Mucosa of rectum (tissue), 2 donors: Measurements from ENCODE around the gene MSANTD1.

Experiments
- H3K27ac ChIP-seq, 2 donors: one replicate each; pipeline ENCODE4 v1.7.0; 2013; ENCODE audit warnings: inconsistent platforms in 2 of 2, low read depth in 2 of 2, low read length in 2 of 2
- H3K27me3 ChIP-seq, 2 donors: one replicate each; pipeline ENCODE4 v1.7.0; 2013; ENCODE audit warnings: low read length in 2 of 2; ENCODE audit not compliant: control insufficient read depth in 2 of 2, insufficient read depth in 2 of 2
- H3K36me3 ChIP-seq, 2 donors: one replicate each; pipeline ENCODE4 v1.7.0; 2013; ENCODE audit warnings: low read length in 2 of 2; ENCODE audit not compliant: control insufficient read depth in 2 of 2, insufficient read depth in 2 of 2
- H3K4me1 ChIP-seq, 2 donors: one replicate each; pipeline ENCODE4 v1.7.0; 2013; ENCODE audit warnings: low read length in 2 of 2, mild to moderate bottlenecking in 1 of 2; ENCODE audit not compliant: control insufficient read depth in 2 of 2, insufficient read depth in 2 of 2
- H3K4me3 ChIP-seq, 2 donors: one replicate each; pipeline ENCODE4 v1.7.0; 2013; ENCODE audit warnings: low read length in 2 of 2
- H3K9ac ChIP-seq, 2 donors: one replicate each; pipeline ENCODE4 v1.7.0; 2013; ENCODE audit warnings: low read length in 2 of 2, low read depth in 1 of 2, mild to moderate bottlenecking in 1 of 2
- H3K9me3 ChIP-seq, 2 donors: one replicate each; pipeline ENCODE4 v1.7.0; 2013; ENCODE audit warnings: low read length in 2 of 2; ENCODE audit not compliant: control insufficient read depth in 2 of 2
- donor health status: healthy.
- donor health status: Normal muscosa, but diverticular disease.

Gene MSANTD1

GRCh38 chr4:3232871-3233271 is 16.1 kb upstream of the MSANTD1 start:
- H3K9ac ChIP-seq = no peak overlapping the region
- H3K27ac ChIP-seq = no peak overlapping the region
- no peaks in the 10 kb centered on the region for H3K4me1 ChIP-seq
- H3K27me3 ChIP-seq = no peaks in the 10 kb centered on the region
- H3K4me3 ChIP-seq = no peak overlapping the region
- H3K9me3 ChIP-seq = no peaks in the 10 kb centered on the region
- peaks cover 75 to 86% of the 10 kb centered on the region in 2 donors for H3K36me3 ChIP-seq

- peaks cover 72 to 86% of the 10 kb centered on the region in 2 donors for H3K36me3 ChIP-seq
- no peak overlapping the region for H3K4me3 ChIP-seq
- H3K27ac ChIP-seq = no peak overlapping the region
- no peaks in the 10 kb centered on the region for H3K27me3 ChIP-seq
- no peaks in the 10 kb centered on the region for H3K9me3 ChIP-seq
- H3K9ac ChIP-seq = no peak overlapping the region
- H3K4me1 ChIP-seq = no peaks in the 10 kb centered on the region
Observed at GRCh38 chr4:3233391-3234071, 15.4 kb upstream of the MSANTD1 start.

- no peaks in the 10 kb centered on the region for H3K27me3 ChIP-seq
- no peak overlapping the region for H3K4me3 ChIP-seq
- H3K36me3 ChIP-seq = peaks cover 66 to 81% of the 10 kb centered on the region in 2 donors
- no peaks in the 10 kb centered on the region for H3K9me3 ChIP-seq
- H3K4me1 ChIP-seq = no peaks in the 10 kb centered on the region
- H3K9ac ChIP-seq = no peak overlapping the region
- no peak overlapping the region for H3K27ac ChIP-seq
Observed at GRCh38 chr4:3234171-3235029, 14.6 kb upstream of the MSANTD1 start.

- Histone ChIP-seq H3K4me3 (no peak overlapping the region), H3K9me3 (no peaks in the 10 kb centered on the region), H3K4me1 (no peaks in the 10 kb centered on the region), H3K9ac (no peak overlapping the region), H3K36me3 (peaks cover 66 to 80% of the 10 kb centered on the region in 2 donors), H3K27ac (no peak overlapping the region), H3K27me3 (no peaks in the 10 kb centered on the region)
Observed at GRCh38 chr4:3235030-3235345, 14.0 kb upstream of the MSANTD1 start.

- H3K36me3 ChIP-seq = peaks cover 64 to 79% of the 10 kb centered on the region in 2 donors
- H3K4me1 ChIP-seq = no peaks in the 10 kb centered on the region
- H3K9ac ChIP-seq = no peak overlapping the region
- no peaks in the 10 kb centered on the region for H3K9me3 ChIP-seq
- H3K27ac ChIP-seq = no peak overlapping the region
- no peak overlapping the region for H3K4me3 ChIP-seq
- H3K27me3 ChIP-seq = no peaks in the 10 kb centered on the region
Observed at GRCh38 chr4:3235581-3235980, 13.4 kb upstream of the MSANTD1 start.

- Histone ChIP-seq H3K4me1 (no peaks in the 10 kb centered on the region), H3K36me3 (peaks cover 64 to 75% of the 10 kb centered on the region in 2 donors), H3K27me3 (no peaks in the 10 kb centered on the region), H3K9ac (no peak overlapping the region), H3K27ac (no peak overlapping the region), H3K4me3 (no peak overlapping the region), H3K9me3 (no peaks in the 10 kb centered on the region)
Observed at GRCh38 chr4:3236326-3236878, 12.6 kb upstream of the MSANTD1 start.

GRCh38 chr4:3237266-3237665 is 11.7 kb upstream of the MSANTD1 start:
- H3K9me3 ChIP-seq = no peaks in the 10 kb centered on the region
- no peak overlapping the region for H3K4me3 ChIP-seq
- H3K27me3 ChIP-seq = no peaks in the 10 kb centered on the region
- H3K36me3 ChIP-seq = peaks cover 64 to 69% of the 10 kb centered on the region in 2 donors
- H3K27ac ChIP-seq = no peak overlapping the region
- H3K4me1 ChIP-seq = no peaks in the 10 kb centered on the region
- no peak overlapping the region for H3K9ac ChIP-seq

GRCh38 chr4:3237712-3238560 is 11.0 kb upstream of the MSANTD1 start:
- Histone ChIP-seq H3K27ac (no peak overlapping the region), H3K4me1 (no peaks in the 10 kb centered on the region), H3K9me3 (no peaks in the 10 kb centered on the region), H3K36me3 (peaks cover 58 to 64% of the 10 kb centered on the region in 2 donors), H3K27me3 (no peaks in the 10 kb centered on the region), H3K9ac (no peak overlapping the region), H3K4me3 (no peak overlapping the region)

DNA sequence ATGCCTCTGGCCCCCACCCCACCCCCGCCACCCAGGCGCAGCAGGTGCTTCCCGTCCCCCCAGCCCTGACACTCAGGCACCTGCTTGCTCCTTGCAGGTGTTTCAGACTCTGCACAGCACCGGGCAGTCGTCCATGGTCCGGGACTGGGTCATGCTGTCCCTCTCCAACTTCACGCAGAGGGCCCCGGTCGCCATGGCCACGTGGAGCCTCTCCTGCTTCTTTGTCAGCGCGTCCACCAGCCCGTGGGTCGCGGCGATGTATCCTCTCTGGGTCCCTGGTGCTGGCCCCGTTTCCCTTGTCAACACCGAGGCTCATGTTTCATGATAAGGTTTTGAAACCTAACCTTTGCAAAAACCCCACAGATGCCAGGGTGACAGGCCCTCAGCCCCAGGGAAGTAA is 10.2 kb upstream of the MSANTD1 start:
- Histone ChIP-seq H3K4me3 (no peak overlapping the region), H3K9ac (no peak overlapping the region), H3K27ac (no peak overlapping the region), H3K9me3 (no peaks in the 10 kb centered on the region), H3K36me3 (peaks cover 52 to 56% of the 10 kb centered on the region in 2 donors), H3K27me3 (no peaks in the 10 kb centered on the region), H3K4me1 (no peaks in the 10 kb centered on the region)
